HFFc6 (cell line): ENCODE data around the gene KRR1. TPM values are rescaled to one million over a fixed set of nuclear protein-coding genes. Genes with fewer than 3 reads are reported as not detected.
A peak's percentile ranks its signal among the peaks of the same experiment; 100 is the strongest.
"Not testable (repeated sequence)": the region's sequence is repeated elsewhere in the genome, so short reads cannot be mapped to it uniquely, and the experiment has no call there.

Experiments used
- DNase-seq: peaks from one replicate; pipeline ENCODE4 v3.0.0-alpha.2; 2018
- H3K27ac Mint-ChIP-seq: 2 replicates; pipeline ENCODE4 v1.8.0; 2020; ENCODE audit warnings: mild to moderate bottlenecking, mixed read lengths
- H3K27me3 Mint-ChIP-seq: 2 replicates; pipeline ENCODE4 v1.8.0; 2021; ENCODE audit warnings: mild to moderate bottlenecking, moderate library complexity, mixed read lengths; ENCODE audit not compliant: insufficient read depth
- H3K36me3 Mint-ChIP-seq: 2 replicates; pipeline ENCODE4 v1.8.0; 2021; ENCODE audit warnings: low read depth, mixed read lengths
- H3K4me1 Mint-ChIP-seq: 2 replicates; pipeline ENCODE4 v1.8.0; 2020; ENCODE audit warnings: low read depth, mixed read lengths
- H3K4me3 Mint-ChIP-seq: 2 replicates; pipeline ENCODE4 v1.8.0; 2020; ENCODE audit warnings: mild to moderate bottlenecking, moderate library complexity, mixed read lengths
- H3K9me3 Mint-ChIP-seq: 2 replicates; pipeline ENCODE4 v1.8.0; 2020; ENCODE audit warnings: mild to moderate bottlenecking, mixed read lengths
- CTCF ChIP-seq: fragments of 200-600 bp; sonication (generic); IDR thresholded peaks from 2 replicates; pipeline ENCODE4 v1.5.0; 2021; ENCODE audit warnings: antibody characterized with exemption, mild to moderate bottlenecking
- total RNA-seq, 6 experiments: library from RNA; stranded (reverse); fragmentation: NEBNext Ultra II Directional; extraction: Animal tissue kit (Norgen Biotek cat#: 25700); gene quantifications; 2 replicates in 1 of 6; 3 replicates in 5 of 6; pipeline ENCODE4 v1.2.3, GENCODE V29; 2021

The KRR1 gene
- total RNA-seq, 6 experiments from 2014 or later: 52.4 to 64.4 (median 61.8) TPM

GRCh38 chr12:75489613-75490210 lies 21.7 kb downstream of the KRR1 start:
- peaks cover 31% of the 10 kb centered on the region for H3K36me3 Mint-ChIP-seq
- peak; percentile 69 for DNase-seq
- no peaks in the 10 kb centered on the region for H3K9me3 Mint-ChIP-seq
- no peak for TF ChIP-seq CTCF
- peak overlapping the region; percentile 71 for H3K4me3 Mint-ChIP-seq
- H3K27ac Mint-ChIP-seq: peak overlapping the region; percentile 80
- peaks cover 67% of the 10 kb centered on the region for H3K4me1 Mint-ChIP-seq
- no peaks in the 10 kb centered on the region for H3K27me3 Mint-ChIP-seq

- Mint-ChIP-seq H3K27ac (peak overlapping the region; percentile 80), H3K4me3 (peak overlapping the region; percentile 71), H3K9me3 (no peaks in the 10 kb centered on the region), H3K4me1 (peaks cover 67% of the 10 kb centered on the region), H3K27me3 (no peaks in the 10 kb centered on the region), H3K36me3 (peaks cover 31% of the 10 kb centered on the region)
- TF ChIP-seq CTCF: no peak
- DNase-seq: no peak
Observed at GRCh38 chr12:75489187-75489586, 22.2 kb downstream of the KRR1 start.

- Mint-ChIP-seq H3K27ac (peak overlapping the region; percentile 80), H3K4me3 (peak overlapping the region; percentile 71; the same call in 1 of the 2 replicates), H3K36me3 (peaks cover 32% of the 10 kb centered on the region), H3K27me3 (no peaks in the 10 kb centered on the region), H3K9me3 (no peaks in the 10 kb centered on the region), H3K4me1 (peaks cover 67% of the 10 kb centered on the region)
- peak; percentile 79 for TF ChIP-seq CTCF
- peak; percentile 54 for DNase-seq
Observed at GRCh38 chr12:75488553-75488952, 22.9 kb downstream of the KRR1 start.

GRCh38 chr12:75487308-75487707 lies 24.1 kb downstream of the KRR1 start:
- H3K9me3 Mint-ChIP-seq: no peaks in the 10 kb centered on the region
- H3K4me3 Mint-ChIP-seq: no peak overlapping the region
- peak overlapping the region; percentile 53; the same call in 1 of the 2 replicates for H3K27ac Mint-ChIP-seq
- peaks cover 44% of the 10 kb centered on the region for H3K36me3 Mint-ChIP-seq
- H3K27me3 Mint-ChIP-seq: no peaks in the 10 kb centered on the region
- DNase-seq: no peak
- TF ChIP-seq CTCF: no peak
- peaks cover 79% of the 10 kb centered on the region for H3K4me1 Mint-ChIP-seq

- not testable (repeated sequence) for H3K27me3 Mint-ChIP-seq, DNase-seq, H3K9me3 Mint-ChIP-seq
- Mint-ChIP-seq H3K36me3 (peaks cover 55% of the 10 kb centered on the region), H3K27ac (peak overlapping the region; percentile 51), H3K4me1 (peaks cover 87% of the 10 kb centered on the region), H3K4me3 (peak overlapping the region; percentile 93)
Observed at GRCh38 chr12:75484450-75484849, 27.0 kb downstream of the KRR1 start.

GRCh38 chr12:75483431-75483830 lies 28.0 kb downstream of the KRR1 start:
- H3K4me3 Mint-ChIP-seq: peak overlapping the region; percentile 93
- H3K27ac Mint-ChIP-seq: peak overlapping the region; percentile 74
- peaks cover 84% of the 10 kb centered on the region for H3K4me1 Mint-ChIP-seq
- H3K36me3 Mint-ChIP-seq: peaks cover 53% of the 10 kb centered on the region
- TF ChIP-seq CTCF: no peak
- no peak for DNase-seq
- no peaks in the 10 kb centered on the region; the same call in 1 of the 2 replicates for H3K27me3 Mint-ChIP-seq
- no peaks in the 10 kb centered on the region for H3K9me3 Mint-ChIP-seq
